Activated gamma-delta T cell treated with Interleukin-2 at 50 U/mL for 16 hours (primary cell): ENCODE results near the gene AMIGO2.
"Not testable (repeated sequence)": the region's sequence is repeated elsewhere in the genome, so short reads cannot be mapped to it uniquely, and the experiment has no call there.

ENCODE experiments used
- DNase-seq: peaks from one replicate; pipeline ENCODE4 v3.0.0-alpha.2; 2020

AMIGO2 gene

GRCh38 chr12:47071241-47071852, 8.4 kb downstream of the AMIGO2 start:
- no peak for DNase-seq

DNA sequence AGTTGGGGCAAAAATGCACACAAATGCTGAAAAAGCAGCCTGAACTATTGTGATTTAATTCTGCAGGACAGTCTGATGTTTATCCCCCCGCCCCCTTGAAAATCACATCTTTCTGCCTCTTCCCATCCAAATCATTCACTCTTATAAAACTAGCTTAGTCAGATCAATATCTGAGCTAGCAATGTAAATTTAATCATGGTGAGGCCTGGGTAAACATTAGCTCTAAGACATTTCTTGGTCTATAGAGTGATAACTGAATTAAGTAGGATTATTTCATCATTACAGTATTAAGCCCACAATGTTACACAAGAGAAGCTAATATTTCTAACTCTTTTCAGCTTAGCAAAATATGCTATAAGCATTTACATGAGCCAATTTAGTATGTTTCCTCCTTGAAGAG, 9.4 kb downstream of the AMIGO2 start:
- DNase-seq: no peak

DNA sequence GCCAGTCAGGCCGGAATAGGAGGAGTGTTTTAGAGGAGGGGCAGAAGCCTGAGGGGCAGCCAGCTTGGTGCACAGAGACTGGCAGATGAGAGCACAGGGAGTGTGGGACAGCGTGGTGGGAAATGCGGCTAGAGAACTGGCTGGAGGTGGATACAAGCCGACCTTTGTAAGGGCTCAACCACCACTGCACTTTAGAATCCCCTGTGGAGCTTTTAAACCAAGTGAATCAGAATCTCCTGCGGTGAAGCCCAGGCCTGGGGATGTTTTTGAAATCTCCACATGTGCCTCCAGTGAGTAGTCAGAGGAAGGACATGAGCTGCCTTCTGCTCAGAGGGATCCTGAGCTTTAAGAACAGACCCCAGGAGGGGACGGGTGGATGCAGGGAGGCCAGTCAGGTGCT, 11.2 kb downstream of the AMIGO2 start:
- no peak for DNase-seq

DNA sequence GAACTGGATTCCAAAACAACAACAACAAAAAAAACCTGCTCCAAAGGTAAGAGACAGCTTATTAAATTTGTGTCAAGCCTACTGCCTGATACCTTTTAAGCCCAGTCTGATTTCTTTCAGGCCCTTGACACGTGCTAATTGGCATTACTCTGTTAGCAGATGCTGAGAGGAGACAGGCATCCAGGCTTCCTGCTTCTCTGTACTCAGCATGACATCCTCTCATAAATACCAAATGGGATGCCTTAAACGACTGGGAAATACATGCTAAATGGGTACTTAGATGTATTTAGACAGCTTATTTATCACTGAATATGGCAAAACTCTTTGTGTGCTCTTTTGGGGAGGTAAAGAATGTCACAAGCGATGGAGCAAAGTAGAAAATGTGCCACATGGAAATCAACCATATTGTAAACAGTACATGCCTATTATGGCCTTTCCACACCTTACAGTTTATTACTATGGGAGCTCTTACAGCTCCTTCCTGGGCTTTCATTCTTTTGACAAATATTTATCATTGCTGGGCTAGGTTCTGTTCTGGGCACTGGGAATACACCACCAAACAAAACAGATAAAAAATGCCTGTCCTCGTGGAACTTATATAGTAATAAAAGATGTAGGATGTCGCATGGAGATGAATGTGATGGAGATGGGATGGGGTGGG, 11.9 kb downstream of the AMIGO2 start:
- DNase-seq: no peak

DNA sequence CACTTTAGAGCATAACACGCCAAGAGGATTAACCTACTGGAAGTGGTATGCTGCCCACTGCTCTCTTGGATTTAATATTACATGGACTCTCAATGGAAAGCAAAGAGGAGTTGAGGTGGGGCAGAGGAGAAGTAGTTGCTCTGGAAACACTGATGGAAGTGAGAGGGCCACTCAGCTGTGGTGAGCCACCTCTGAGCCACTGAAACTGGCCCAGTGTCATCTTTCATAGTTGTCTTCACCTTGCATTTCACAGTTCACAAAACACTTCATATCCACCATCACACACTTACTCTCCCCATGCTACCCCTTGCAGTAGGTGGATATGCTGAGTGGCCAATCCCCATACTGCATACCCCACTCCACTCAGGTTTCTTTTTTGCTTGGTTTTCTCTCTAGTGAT, 12.6 kb downstream of the AMIGO2 start:
- no peak for DNase-seq

- no peak for DNase-seq
Measured at GRCh38 chr12:47066278-47067025, 13.3 kb downstream of the AMIGO2 start.

- DNase-seq: no peak
Measured at GRCh38 chr12:47065546-47065945, 14.2 kb downstream of the AMIGO2 start.

- DNase-seq: not testable (repeated sequence)
Measured at GRCh38 chr12:47058640-47059039, 21.1 kb downstream of the AMIGO2 start.

GRCh38 chr12:47056944-47057343, 22.8 kb downstream of the AMIGO2 start:
- not testable (repeated sequence) for DNase-seq

- not testable (repeated sequence) for DNase-seq
Measured at GRCh38 chr12:47055856-47056255, 23.9 kb downstream of the AMIGO2 start.

DNA sequence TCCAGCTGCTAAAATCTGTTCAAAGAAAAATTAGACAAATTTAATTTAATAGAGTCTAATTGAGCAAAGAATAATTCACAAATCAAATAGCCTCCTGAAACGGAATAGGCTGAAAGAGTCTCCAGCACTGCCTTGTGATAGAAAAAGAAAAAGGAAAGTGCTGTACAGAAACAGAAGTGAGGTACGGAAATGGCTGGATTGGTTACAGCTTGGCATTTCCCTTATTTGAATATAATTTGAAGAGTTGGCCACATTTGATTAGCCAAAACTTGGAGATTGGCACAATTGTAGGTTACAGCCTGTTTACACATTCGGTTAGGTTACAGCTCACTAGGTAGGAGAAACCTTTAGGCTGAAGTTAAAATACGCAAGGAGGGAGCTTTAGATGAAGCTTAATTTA, 25.1 kb downstream of the AMIGO2 start:
- no peak for DNase-seq

DNA sequence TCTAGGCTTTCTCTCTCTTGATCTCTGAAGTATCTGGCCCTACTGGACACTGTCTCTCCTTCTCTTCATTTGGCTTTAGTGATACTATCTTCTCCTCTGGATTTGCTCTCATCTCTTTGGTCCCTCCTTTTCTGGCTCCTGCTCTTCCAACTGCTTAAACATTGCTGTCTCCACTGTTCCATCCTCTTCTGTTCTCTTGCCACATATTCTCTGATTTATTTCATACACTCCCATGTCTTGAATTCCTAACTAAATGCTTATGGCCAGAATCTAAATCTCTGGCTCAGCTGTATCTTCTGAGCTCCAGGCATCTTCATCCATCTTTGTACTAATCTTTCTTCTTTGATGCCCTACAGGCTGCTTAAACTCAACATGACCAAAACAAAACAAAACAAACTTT, 25.8 kb downstream of the AMIGO2 start:
- DNase-seq: no peak

DNA sequence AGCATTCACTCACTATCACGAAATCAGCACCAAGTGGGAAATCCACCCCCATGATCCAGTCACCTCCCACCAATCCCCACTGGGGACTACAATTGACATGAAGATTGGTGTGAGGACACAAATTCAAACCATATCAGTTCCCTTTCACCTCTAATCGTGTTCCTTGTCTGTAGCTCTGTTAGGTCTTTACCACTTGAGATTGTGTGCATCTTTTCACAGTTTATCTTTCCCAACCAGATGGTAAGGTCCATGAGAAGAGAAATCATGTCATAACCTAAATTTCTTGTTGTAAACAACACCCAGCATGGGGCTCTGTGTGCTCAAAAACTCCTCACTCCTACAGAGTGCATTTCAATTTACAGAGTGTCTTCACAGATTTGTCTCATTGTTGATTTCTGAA, 27.5 kb downstream of the AMIGO2 start:
- no peak for DNase-seq

DNA sequence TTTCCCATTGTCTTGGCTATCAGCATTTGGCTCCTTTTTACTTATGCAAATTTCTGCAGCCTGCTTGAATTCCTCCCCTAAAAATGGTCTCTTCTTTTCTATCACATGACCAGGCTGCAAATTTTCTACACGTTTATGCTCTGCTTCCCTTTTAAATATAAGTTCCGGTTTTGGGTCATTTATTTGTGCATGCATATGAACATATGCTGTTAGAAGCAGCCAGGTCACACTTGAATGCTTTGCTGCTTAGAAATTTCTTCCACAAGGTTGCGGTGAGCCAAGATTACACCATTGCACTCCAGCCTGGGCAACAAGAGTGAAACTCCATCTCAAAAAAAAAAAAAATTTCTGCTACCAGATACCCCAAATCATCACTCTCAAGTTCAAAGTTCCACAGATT, 28.5 kb downstream of the AMIGO2 start:
- not testable (repeated sequence) for DNase-seq

DNA sequence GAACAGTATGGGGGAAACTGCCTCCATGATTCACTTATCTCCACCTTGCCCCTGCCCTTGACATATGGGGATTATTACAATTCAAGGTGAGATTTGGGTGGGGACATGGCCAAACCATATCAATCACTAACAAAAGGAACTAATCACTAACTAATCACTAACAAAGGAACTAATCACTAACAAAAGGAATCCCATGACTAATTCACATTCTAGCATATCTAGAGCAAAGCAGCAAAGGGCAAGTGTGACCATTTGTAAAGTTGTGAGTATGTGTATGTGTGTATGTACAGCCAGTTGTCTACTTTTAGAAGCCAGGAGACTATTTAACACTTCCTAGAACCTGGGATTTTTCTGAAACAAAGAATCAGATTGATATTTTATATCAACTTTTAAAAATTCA, 31.2 kb downstream of the AMIGO2 start:
- no peak for DNase-seq

DNA sequence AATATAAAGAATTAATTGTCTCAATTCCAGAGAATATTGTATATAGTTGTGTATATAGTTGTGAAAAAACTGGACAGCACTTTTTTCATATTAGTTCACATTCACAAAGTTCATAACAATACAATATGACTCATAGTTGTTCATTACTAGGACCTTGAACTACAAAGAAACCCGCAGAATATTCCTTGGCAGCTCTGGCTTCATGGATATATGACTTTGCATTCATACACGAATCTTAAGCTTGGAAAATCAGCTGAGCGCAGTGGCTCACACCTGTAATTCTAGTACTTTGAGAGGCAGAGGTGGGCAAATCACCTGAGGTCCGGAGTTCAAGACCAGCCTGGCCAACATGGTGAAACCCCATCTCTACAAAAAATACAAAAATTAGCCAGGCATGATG, 38.4 kb downstream of the AMIGO2 start:
- no peak for DNase-seq

DNA sequence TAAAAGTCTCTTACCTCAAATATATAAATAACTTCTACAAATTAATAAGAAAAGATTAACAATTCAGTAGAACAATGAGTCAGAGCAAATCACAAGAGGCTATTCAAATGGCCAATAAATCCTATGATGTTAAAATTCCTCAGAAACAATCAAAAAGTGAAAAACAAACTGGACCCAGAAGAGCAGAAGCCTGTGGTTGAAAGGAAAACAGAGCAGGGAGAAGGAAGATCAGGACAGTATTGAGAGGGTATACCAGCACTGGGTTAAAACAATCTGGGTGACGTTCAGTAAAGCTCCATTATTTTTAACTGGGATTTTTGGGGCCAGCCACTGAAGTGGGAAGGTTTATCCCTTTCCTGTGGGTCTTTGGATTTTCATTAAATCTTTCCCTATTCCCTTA, 40.0 kb downstream of the AMIGO2 start:
- DNase-seq: no peak

DNA sequence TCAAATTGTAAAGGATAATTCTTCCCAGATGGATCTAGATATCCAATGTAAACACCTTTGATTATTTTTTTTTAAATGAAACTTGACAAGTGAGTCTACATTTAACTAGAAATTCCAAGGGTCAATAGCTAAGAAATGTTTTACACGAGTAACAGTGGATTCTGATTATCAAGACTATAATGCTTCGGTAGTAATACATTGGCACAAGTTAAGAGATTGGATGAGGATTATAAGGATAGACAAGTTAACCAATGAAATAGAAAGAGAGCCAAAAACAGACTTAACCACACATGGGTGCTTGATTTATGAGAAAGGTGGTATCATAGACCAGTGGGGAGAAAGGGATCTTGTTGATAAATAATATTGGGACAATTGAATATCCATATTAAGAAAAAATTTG, 40.7 kb downstream of the AMIGO2 start:
- DNase-seq: no peak

GRCh38 chr12:47038270-47038748, 41.5 kb downstream of the AMIGO2 start:
- no peak for DNase-seq

DNA sequence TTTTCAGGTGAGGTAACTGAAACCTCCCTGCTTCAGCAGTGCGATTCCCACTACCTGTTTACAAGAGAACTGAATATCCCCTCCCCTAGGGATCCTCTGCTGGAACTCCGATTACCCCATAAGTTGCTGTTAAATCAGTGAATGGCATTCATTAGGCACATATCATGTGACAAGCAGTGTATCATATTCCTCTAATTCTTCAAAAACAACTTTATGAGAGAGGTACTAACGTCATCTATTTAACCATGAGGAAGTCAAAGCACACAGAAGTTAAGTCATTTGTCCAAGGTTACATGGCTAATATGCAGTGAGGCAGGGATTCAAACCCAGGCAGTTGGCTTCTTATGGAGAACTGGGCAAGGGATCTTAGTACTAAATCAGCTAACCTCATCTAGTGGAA, 44.3 kb downstream of the AMIGO2 start:
- no peak for DNase-seq

DNA sequence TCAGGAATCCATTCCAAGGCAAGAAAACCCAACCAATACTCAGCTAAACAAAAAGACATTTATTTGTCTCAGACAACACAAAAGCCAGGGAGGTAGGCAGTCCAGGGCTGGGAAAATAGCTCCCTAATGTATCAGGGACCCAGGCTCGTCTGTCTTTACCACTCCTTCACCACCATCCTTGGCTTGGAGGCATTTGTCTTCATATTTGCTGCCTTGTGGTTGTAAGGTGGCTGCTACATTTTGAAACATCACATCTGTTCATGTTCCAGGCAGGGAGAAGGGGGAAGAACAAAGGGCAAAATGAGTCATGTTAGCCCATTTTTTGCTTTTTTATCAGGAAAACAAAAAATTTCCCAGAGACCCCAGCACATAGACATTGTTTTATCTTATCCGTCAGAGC, 45.1 kb downstream of the AMIGO2 start:
- DNase-seq: no peak

- no peak for DNase-seq
Measured at GRCh38 chr12:47033789-47034555, 45.8 kb downstream of the AMIGO2 start.

DNA sequence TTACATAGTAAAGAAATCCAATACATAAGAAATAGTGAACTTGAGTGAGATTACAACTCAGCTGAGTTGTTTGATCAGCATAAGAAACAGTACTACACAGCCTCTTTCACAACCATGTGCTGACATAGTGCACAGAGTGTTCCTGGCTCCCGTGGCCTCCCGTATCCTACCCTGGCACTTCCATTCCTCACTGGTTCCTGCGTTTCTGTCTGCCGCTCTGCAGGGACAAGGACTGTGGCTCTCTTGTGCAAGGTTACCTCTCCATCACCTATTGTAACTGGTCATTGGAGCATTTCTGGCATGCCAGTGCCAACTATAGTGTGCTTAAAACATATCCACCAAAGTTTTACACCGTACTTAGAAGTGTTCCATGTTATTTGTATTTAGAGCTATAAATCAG, 46.7 kb downstream of the AMIGO2 start:
- no peak for DNase-seq
